K562 (cell line): ENCODE results near the gene OR4D9. TPM values are rescaled to one million over a fixed set of nuclear protein-coding genes. Genes with fewer than 3 reads are reported as not detected.

ENCODE experiments used
- ATF1 ChIP-seq, 2 experiments: fragments of 450-650 bp in 1 of 2; IDR thresholded peaks; 2 replicates each; pipeline ENCODE4 v1.6.1; 2016; ENCODE audit warnings: missing compliant biosample characterization in 1 of 2, missing genetic modification characterization in 1 of 2
- BHLHE40 ChIP-seq: IDR thresholded peaks from 2 replicates; pipeline ENCODE4 v1.6.1; 2011; ENCODE audit warnings: low read length, improper control_type of control experiment
- CCNT2 ChIP-seq: IDR thresholded peaks from 2 replicates; pipeline ENCODE4 v1.6.1; 2011; ENCODE audit warnings: borderline replicate concordance, low read depth, mild to moderate bottlenecking, moderate library complexity, mixed read lengths, low read length; ENCODE audit not compliant: insufficient read length; ENCODE audit errors: extremely low read depth
- CREB1 ChIP-seq, 2 experiments: sonication (generic) in 1 of 2; formaldehyde crosslinking in 1 of 2; IDR thresholded peaks; 2 replicates each; pipeline versions ENCODE4 v1.6.1 to v1.8.0; 2012 to 2022; ENCODE audit warnings: inconsistent platforms in 1 of 2, mild to moderate bottlenecking in 1 of 2, missing genetic modification reagents in 1 of 2, moderate library complexity in 1 of 2
- E2F6 ChIP-seq, 2 experiments: IDR thresholded peaks; 2 replicates each; pipeline ENCODE4 v1.6.1; 2011; ENCODE audit warnings: borderline replicate concordance in 1 of 2, control low read depth in 1 of 2, low read depth in 1 of 2, low read length in 1 of 2, mild to moderate bottlenecking in 1 of 2, mixed read lengths in 1 of 2, moderate library complexity in 1 of 2; ENCODE audit not compliant: insufficient read depth in 1 of 2, insufficient read length in 1 of 2, poor library complexity in 1 of 2, severe bottlenecking in 1 of 2; ENCODE audit errors: extremely low read depth in 1 of 2
- FOXK1 ChIP-seq: sonication (generic); formaldehyde crosslinking; IDR thresholded peaks from 2 replicates; pipeline ENCODE4 v1.8.0; 2022; ENCODE audit warnings: missing genetic modification reagents, mild to moderate bottlenecking, borderline replicate concordance
- HCFC1 ChIP-seq: IDR thresholded peaks from 2 replicates; pipeline ENCODE4 v1.6.1; 2012; ENCODE audit warnings: low read depth, low read length, improper control_type of control experiment
- HDAC3 ChIP-seq: fragments of 450-650 bp; IDR thresholded peaks from 2 replicates; pipeline ENCODE4 v1.6.1; 2018; ENCODE audit warnings: borderline replicate concordance, mild to moderate bottlenecking, moderate library complexity; ENCODE audit not compliant: partially characterized antibody
- HOXB6 ChIP-seq: fragments of 250-450 bp; sonication (Bioruptor Pico); IDR thresholded peaks from 2 replicates; pipeline ENCODE4 v1.5.1; 2022; ENCODE audit warnings: mild to moderate bottlenecking, borderline replicate concordance
- IRF1 ChIP-seq: sonication (generic); formaldehyde crosslinking; IDR thresholded peaks from 2 replicates; pipeline ENCODE4 v1.8.0; 2022; ENCODE audit warnings: missing genetic modification reagents, mild to moderate bottlenecking, borderline replicate concordance
- MCM7 ChIP-seq, 2 experiments: fragments of 450-650 bp; IDR thresholded peaks; 2 replicates each; pipeline ENCODE4 v1.6.1; 2016 to 2018
- MLX ChIP-seq, 2 experiments: fragments of 450-650 bp in 1 of 2; sonication (generic) in 1 of 2; formaldehyde crosslinking; conservative IDR thresholded peaks; 2 replicates each; pipeline versions ENCODE4 v1.4.0 to v1.8.1; 2020 to 2022; ENCODE audit warnings: mild to moderate bottlenecking in 1 of 2, missing genetic modification reagents in 1 of 2
- PKNOX1 ChIP-seq: fragments of 450-650 bp; IDR thresholded peaks from 2 replicates; pipeline ENCODE4 v1.6.1; 2016
- POLR2A ChIP-seq: fragments of 450-650 bp; conservative IDR thresholded peaks from 2 replicates; pipeline ENCODE4 v1.6.1; 2016
- PPARD ChIP-seq: fragments of 250-450 bp; sonication (Bioruptor Pico); IDR thresholded peaks from 2 replicates; pipeline ENCODE4 v1.8.0; 2022; ENCODE audit warnings: inconsistent platforms, mild to moderate bottlenecking, moderate library complexity
- PTBP1 ChIP-seq: fragments of 200-400 bp; formaldehyde crosslinking; IDR thresholded peaks from 2 replicates; pipeline ENCODE4 v1.6.1; 2017; ENCODE audit warnings: low read depth, low read length
- TRIM28 ChIP-seq: fragments of 450-650 bp; IDR thresholded peaks from 2 replicates; pipeline ENCODE4 v1.6.1; 2017
- ZNF134 ChIP-seq: fragments of 250-450 bp; sonication (Bioruptor Pico); conservative IDR thresholded peaks from 2 replicates; pipeline ENCODE4 v1.4.0; 2020
- ZNF146 ChIP-seq: IDR thresholded peaks from one replicate; pipeline ENCODE4 v1.6.1; 2018; ENCODE audit warnings: missing compliant biosample characterization; ENCODE audit not compliant: unreplicated experiment
- ZNF324 ChIP-seq: fragments of 250-450 bp; sonication (Bioruptor Pico); IDR thresholded peaks from 2 replicates; pipeline ENCODE4 v1.4.0; 2020; ENCODE audit warnings: mild to moderate bottlenecking
- ZNF445 ChIP-seq: fragments of 250-450 bp; sonication (Bioruptor Pico); IDR thresholded peaks from 2 replicates; pipeline ENCODE4 v1.4.0; 2020; ENCODE audit warnings: low read depth, mild to moderate bottlenecking, moderate library complexity
- polyA plus RNA-seq, 8 experiments: library from polyadenylated mRNA; depleted of rRNA in 4 of 8; stranded (reverse) in 5 of 8; unstranded in 3 of 8; fragments of >200 nt; fragmentation: Nextera tagmentation in 2 of 8; fragmentation: Illumina TruSeq in 1 of 8; extraction: Ambion mirVana in 2 of 8; extraction: Trizol in 1 of 8; gene quantifications; 2 replicates each; pipeline versions ENCODE4 v1.2.1 to v1.2.3, GENCODE V29; 2011 to 2014; ENCODE audit warnings: inconsistent platforms in 1 of 8, missing spikeins in 1 of 8
- total RNA-seq, 7 experiments: library from RNA; depleted of rRNA in 6 of 7; stranded (reverse); fragments of >200 nt in 6 of 7; fragmentation: Illumina TruSeq in 2 of 7; extraction: Trizol in 2 of 7; gene quantifications; 2 replicates each; pipeline versions ENCODE4 v1.2.1 to v1.2.3, GENCODE V29; 2011 to 2021; ENCODE audit warnings: low replicate concordance in 1 of 7

Gene OR4D9
- total and polyA plus RNA-seq, 9 of the 15 experiments (the other 6 are each of a cell fraction or from before 2014, with no cell fraction given): not detected

- peak; percentile 60 for TF ChIP-seq CREB1 (IDR thresholded peaks at IDR 0.05)
- no peak for TF ChIP-seq CREB1 (CRISPR knock-in tag; IDR thresholded peaks at IDR 0.05)
- no peak for TF ChIP-seq ATF1 (CRISPR knock-in tag; IDR thresholded peaks at IDR 0.05)
- peak; percentile 87 for TF ChIP-seq ATF1 (tag; IDR thresholded peaks at IDR 0.05)
- no peak for TF ChIP-seq ZNF146 (CRISPR knock-in tag)
- TF ChIP-seq ZNF445 (CRISPR knock-in tag): no peak
- TF ChIP-seq POLR2A: peak; percentile 97
- TF ChIP-seq HDAC3: peak; percentile 43
- TF ChIP-seq BHLHE40: peak; percentile 55
- TF ChIP-seq PKNOX1: peak; percentile 91
- TF ChIP-seq TRIM28: no peak
- TF ChIP-seq CCNT2: peak; percentile 55
- TF ChIP-seq HOXB6 (CRISPR knock-in tag): no peak; the same call in 1 of the 2 replicates
- no peak for TF ChIP-seq MLX (CRISPR knock-in tag; conservative IDR thresholded peaks at IDR 0.05)
- no peak for TF ChIP-seq FOXK1
- TF ChIP-seq HCFC1: peak; percentile 14; the same call in 1 of the 2 replicates
- no peak for TF ChIP-seq ZNF324
- TF ChIP-seq IRF1 (CRISPR knock-in tag): no peak
- no peak for TF ChIP-seq MCM7 (IDR thresholded peaks at IDR 0.05)
- no peak for TF ChIP-seq ZNF134 (CRISPR knock-in tag)
- TF ChIP-seq PPARD (CRISPR knock-in tag): no peak
- no peak for TF ChIP-seq PTBP1
- no peak for TF ChIP-seq E2F6 (IDR thresholded peaks at IDR 0.05; ENCODE audit: borderline replicate concordance in 1 of 2, extremely low read depth in 1 of 2, insufficient read depth in 1 of 2, insufficient read length in 1 of 2, low read depth in 1 of 2, low read length in 1 of 2, poor library complexity in 1 of 2, severe bottlenecking in 1 of 2)
Observed at GRCh38 chr11:59545179-59546020, 34.1 kb downstream of the OR4D9 start (continued).
